Upper lobe of left lung (tissue), 6 donors: ENCODE measurements around the gene FYN. TPM values are rescaled to one million over a fixed set of nuclear protein-coding genes. Genes with fewer than 3 reads are reported as not detected.

Experiments used
- ATAC-seq, 2 donors: fragments of 200-7000 bp; cut with Tn5 transposase; one replicate each; pipeline ENCODE4 v1.9.1; 2022; ENCODE audit warnings: mild to moderate bottlenecking in 2 of 2, moderate library complexity in 2 of 2; ENCODE audit not compliant: low FRiP score in 2 of 2
- DNase-seq, 2 donors: peaks; one replicate each; pipeline ENCODE4 v3.0.0-alpha.2; 2019 to 2020
- H3K27ac ChIP-seq, 4 donors: fragments of 200-600 bp; sonication (generic); one replicate each; pipeline ENCODE4 v1.5.1; 2016 to 2019
- H3K27me3 ChIP-seq, 4 donors: fragments of 200-600 bp; sonication (generic); one replicate each; pipeline ENCODE4 v1.5.1; 2017 to 2019
- H3K36me3 ChIP-seq, 4 donors: fragments of 200-600 bp; sonication (generic); one replicate each; pipeline ENCODE4 v1.5.1; 2016 to 2019
- H3K4me1 ChIP-seq, 4 donors: fragments of 200-600 bp; sonication (generic); one replicate each; pipeline ENCODE4 v1.5.1; 2018 to 2019
- H3K4me3 ChIP-seq, 4 donors: fragments of 200-600 bp; sonication (generic); one replicate each; pipeline ENCODE4 v1.5.1; 2017 to 2019; ENCODE audit warnings: mild to moderate bottlenecking in 2 of 4, moderate library complexity in 1 of 4
- H3K9me3 ChIP-seq, 4 donors: fragments of 200-600 bp; sonication (generic); one replicate each; pipeline ENCODE4 v1.5.1; 2018 to 2019
- EP300 ChIP-seq, 4 donors: sonication (generic); formaldehyde crosslinking; IDR thresholded peaks; one replicate each; pipeline ENCODE4 v1.5.1; 2017; ENCODE audit warnings: antibody characterized with exemption in 4 of 4, control low read depth in 2 of 4
- POLR2A ChIP-seq, 4 donors: fragments of 450-650 bp; IDR thresholded peaks; one replicate each; pipeline ENCODE4 v1.5.1; 2016 to 2017; ENCODE audit warnings: antibody characterized with exemption in 4 of 4, mild to moderate bottlenecking in 2 of 4
- POLR2AphosphoS5 ChIP-seq, 2 donors: sonication (generic); formaldehyde crosslinking; IDR thresholded peaks; one replicate each; pipeline ENCODE4 v1.5.1; 2017; ENCODE audit warnings: antibody characterized with exemption in 2 of 2
- WGBS, 2 donors: methylation state at CpG; one replicate each; pipeline ENCODE4 v1.1.5; 2017 to 2018; 5-methylcytosine and 5-hydroxymethylcytosine counted together
- total RNA-seq, 6 donors: library from RNA; depleted of rRNA in 4 of 6; stranded (reverse); fragments of >200 nt in 4 of 6; gene quantifications; one replicate each; pipeline versions ENCODE4 v1.1.0 to v1.2.1, GENCODE V29; 2016 to 2021
- TF ChIP-seq, protein P1 (sequence below), 6 experiments: fragments of 450-650 bp in 4 of 6; fragments of 200-600 bp in 2 of 6; sonication (generic) in 2 of 6; IDR thresholded peaks; one replicate each; pipeline ENCODE4 v1.5.1; 2016 to 2019; ENCODE audit warnings: antibody characterized with exemption in 6 of 6
- donor health status: DM: no; HTN: no; CAD: no; lungs with moderate emphysema.
- donor health status: DM: no; HTN: yes; CAD: no; lungs with severe emphysema.

FYN gene
- total RNA-seq, 6 donors from 2014 or later, result 69.1 to 181 (median 113) TPM

DNA sequence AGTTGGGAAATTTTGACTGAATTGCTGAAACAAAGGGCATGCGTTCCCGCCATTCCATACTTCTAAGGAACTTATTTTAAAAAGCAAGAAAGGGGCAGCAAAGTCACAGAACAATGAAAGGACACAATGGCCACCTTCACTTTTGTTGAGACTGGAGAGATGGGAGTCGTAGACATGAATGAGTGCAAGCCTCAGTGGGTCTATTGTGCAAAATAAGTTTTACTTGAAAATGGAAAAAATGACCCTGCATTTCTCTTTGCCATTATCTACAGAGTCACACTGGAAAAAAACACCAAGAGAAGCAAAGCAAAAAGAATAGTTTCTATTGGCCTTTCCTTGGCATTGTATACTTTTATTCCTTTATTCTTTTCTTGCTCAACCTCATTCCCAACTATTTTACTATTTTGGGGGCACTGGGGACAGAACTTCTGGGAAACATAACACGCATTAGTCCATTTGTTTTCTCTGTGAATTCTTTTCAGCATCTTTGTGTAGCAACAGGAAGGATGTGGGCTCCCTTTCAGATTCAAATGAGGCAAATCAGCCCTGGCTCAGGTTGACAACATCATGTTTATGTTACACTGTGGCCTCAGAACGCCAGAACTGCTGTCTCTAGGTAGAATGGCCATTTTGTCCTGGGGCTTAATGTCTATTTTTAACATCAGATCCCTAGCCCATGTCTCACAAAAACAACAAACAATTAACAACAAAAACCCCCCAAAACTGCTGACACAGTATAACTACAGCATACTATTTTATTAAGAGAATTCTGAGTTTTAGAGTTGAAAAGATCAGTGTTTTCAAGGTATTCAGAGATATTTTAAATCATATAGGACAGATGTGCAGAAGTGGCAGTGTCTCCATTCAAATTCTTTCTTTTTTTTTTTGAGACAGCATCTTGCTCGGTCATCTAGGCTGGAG, 122.2 kb downstream of the FYN start:
- H3K9me3 ChIP-seq, result no peaks in the 10 kb centered on the region
- no peaks in the 10 kb centered on the region for H3K27me3 ChIP-seq
- peak overlapping the region; percentile 50 to 79 (median 65) for H3K27ac ChIP-seq
- TF ChIP-seq, protein P1, sequence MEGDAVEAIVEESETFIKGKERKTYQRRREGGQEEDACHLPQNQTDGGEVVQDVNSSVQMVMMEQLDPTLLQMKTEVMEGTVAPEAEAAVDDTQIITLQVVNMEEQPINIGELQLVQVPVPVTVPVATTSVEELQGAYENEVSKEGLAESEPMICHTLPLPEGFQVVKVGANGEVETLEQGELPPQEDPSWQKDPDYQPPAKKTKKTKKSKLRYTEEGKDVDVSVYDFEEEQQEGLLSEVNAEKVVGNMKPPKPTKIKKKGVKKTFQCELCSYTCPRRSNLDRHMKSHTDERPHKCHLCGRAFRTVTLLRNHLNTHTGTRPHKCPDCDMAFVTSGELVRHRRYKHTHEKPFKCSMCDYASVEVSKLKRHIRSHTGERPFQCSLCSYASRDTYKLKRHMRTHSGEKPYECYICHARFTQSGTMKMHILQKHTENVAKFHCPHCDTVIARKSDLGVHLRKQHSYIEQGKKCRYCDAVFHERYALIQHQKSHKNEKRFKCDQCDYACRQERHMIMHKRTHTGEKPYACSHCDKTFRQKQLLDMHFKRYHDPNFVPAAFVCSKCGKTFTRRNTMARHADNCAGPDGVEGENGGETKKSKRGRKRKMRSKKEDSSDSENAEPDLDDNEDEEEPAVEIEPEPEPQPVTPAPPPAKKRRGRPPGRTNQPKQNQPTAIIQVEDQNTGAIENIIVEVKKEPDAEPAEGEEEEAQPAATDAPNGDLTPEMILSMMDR (IDR thresholded peaks at IDR 0.05), result no peak
- peak in 1 of 4 donors; percentile 32 for TF ChIP-seq POLR2A (IDR thresholded peaks at IDR 0.05)
- peak in 2 of 4 donors; percentile 55 to 87 for TF ChIP-seq EP300 (IDR thresholded peaks at IDR 0.05)
- peak; percentile 55 for TF ChIP-seq POLR2AphosphoS5 (IDR thresholded peaks at IDR 0.05)
- no peak for DNase-seq
- WGBS, 2 donors, result 71 to 75% methylated on average over 6 of the region's 6 CpGs
- no peak overlapping the region for H3K4me3 ChIP-seq
- H3K4me1 ChIP-seq, result peaks cover 13 to 51% (median 33%) of the 10 kb centered on the region in 4 donors
- ATAC-seq, result no peak
- H3K36me3 ChIP-seq, result no peaks in the 10 kb centered on the region

GRCh38 chr6:111750153-111750552, 123.1 kb downstream of the FYN start:
- peak overlapping the region; percentile 9 to 50 (median 36) for H3K27ac ChIP-seq
- no peaks in the 10 kb centered on the region for H3K36me3 ChIP-seq

DNA sequence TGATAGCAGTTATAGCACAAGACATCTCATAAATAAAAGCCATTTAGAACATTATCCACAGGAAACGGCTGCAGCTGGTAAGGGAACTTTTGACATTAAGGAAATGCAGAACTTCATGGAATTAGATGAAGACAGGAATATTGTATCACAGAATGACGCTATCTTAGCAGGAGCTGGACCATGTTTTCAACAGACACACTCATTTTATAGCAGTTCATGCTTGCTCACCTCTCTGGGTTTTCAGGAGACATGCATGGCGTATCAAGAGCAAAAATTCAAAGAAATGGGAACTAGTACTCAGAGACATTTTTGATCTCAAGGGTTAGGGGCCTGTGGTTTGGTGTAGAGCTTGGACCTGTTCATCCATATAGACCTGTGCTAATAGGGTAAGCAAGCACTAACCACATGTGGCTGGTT, 125.0 kb downstream of the FYN start:
- Histone ChIP-seq H3K27ac (peak overlapping the region in 3 of 4 donors; percentile 6 to 76 (median 20)), H3K9me3 (no peaks in the 10 kb centered on the region), H3K27me3 (no peaks in the 10 kb centered on the region), H3K4me1 (peaks cover 27 to 60% (median 47%) of the 10 kb centered on the region in 4 donors), H3K4me3 (no peak overlapping the region), H3K36me3 (no peaks in the 10 kb centered on the region)
- WGBS, 2 donors, result 64 to 66% methylated on average over 3 of the region's 3 CpGs
- TF ChIP-seq POLR2A (IDR thresholded peaks at IDR 0.05) (no peak), POLR2AphosphoS5 (IDR thresholded peaks at IDR 0.05) (no peak), EP300 (IDR thresholded peaks at IDR 0.05) (no peak)
- TF ChIP-seq, protein P1 (IDR thresholded peaks at IDR 0.05), result no peak
- ATAC-seq, result no peak
- no peak for DNase-seq

More at GRCh38 chr6:111750153-111750552, 123.1 kb downstream of the FYN start:
- H3K27me3 ChIP-seq, result no peaks in the 10 kb centered on the region
- WGBS, 2 donors, result 93 to 94% methylated on average over 7 of the region's 7 CpGs
- no peak for DNase-seq
- TF ChIP-seq EP300 (IDR thresholded peaks at IDR 0.05), result no peak
- TF ChIP-seq, protein P1 (IDR thresholded peaks at IDR 0.05), result no peak
- TF ChIP-seq POLR2AphosphoS5 (IDR thresholded peaks at IDR 0.05), result no peak
- no peak for TF ChIP-seq POLR2A (IDR thresholded peaks at IDR 0.05)
- H3K4me1 ChIP-seq, result peaks cover 16 to 55% (median 34%) of the 10 kb centered on the region in 4 donors
- ATAC-seq, result no peak
- H3K9me3 ChIP-seq, result no peaks in the 10 kb centered on the region
- H3K4me3 ChIP-seq, result no peak overlapping the region

GRCh38 chr6:111747829-111748228, 125.4 kb downstream of the FYN start:
- Histone ChIP-seq H3K27me3 (no peaks in the 10 kb centered on the region), H3K27ac (peak overlapping the region in 3 of 4 donors; percentile 6 to 76 (median 20)), H3K4me3 (no peak overlapping the region), H3K36me3 (no peaks in the 10 kb centered on the region), H3K4me1 (peaks cover 31 to 59% (median 48%) of the 10 kb centered on the region in 4 donors), H3K9me3 (no peaks in the 10 kb centered on the region)
- TF ChIP-seq POLR2A (IDR thresholded peaks at IDR 0.05) (no peak), EP300 (IDR thresholded peaks at IDR 0.05) (no peak), POLR2AphosphoS5 (IDR thresholded peaks at IDR 0.05) (no peak)
- TF ChIP-seq, protein P1 (IDR thresholded peaks at IDR 0.05), result no peak
- 52 to 70% methylated on average over 5 of the region's 5 CpGs for WGBS, 2 donors
- DNase-seq (no peak), ATAC-seq (no peak)
